H1 (cell line): Measurements from ENCODE around the gene CCNT2. TPM values are rescaled to one million over a fixed set of nuclear protein-coding genes. Genes with fewer than 3 reads are reported as not detected.

Source experiments
- CTCF ChIA-PET: fragments of 300-600 bp; sonication (Branson Sonifier 250); formaldehyde crosslinking; loops from one replicate; lab custom pipeline; 2021; ENCODE audit not compliant: partially characterized antibody; lab: Charles Lee
- POLR2A ChIA-PET: fragments of 300-600 bp; sonication (Branson Sonifier 250); formaldehyde crosslinking; loops from one replicate; lab custom pipeline; 2021; ENCODE audit warnings: inconsistent platforms; ENCODE audit not compliant: partially characterized antibody; lab: Charles Lee
- DNase-seq, 2 experiments: peaks; one replicate each; pipeline versions ENCODE4 v3.0.0 to v3.0.0-alpha.2; 2010 to 2022; ENCODE audit warnings: low spot score in 2 of 2, low read depth in 1 of 2, mixed read lengths in 1 of 2
- FAIRE-seq: peaks from 2 replicates; lab custom pipeline; 2011; peaks lifted over from hg19 to GRCh38; lab: Jason Lieb, UNC
- H2AFZ ChIP-seq: 2 replicates; pipeline ENCODE4 v1.8.1; 2012; ENCODE audit warnings: low read length, inconsistent platforms
- H2AK5ac ChIP-seq: 2 replicates; pipeline ENCODE4 v1.6.1; 2013; ENCODE audit warnings: low read depth, low read length
- H2BK120ac ChIP-seq: replicated peaks from 2 replicates; pipeline ENCODE3; 2013; ENCODE audit warnings: low read depth, low read length, inconsistent platforms
- H2BK12ac ChIP-seq: 2 replicates; pipeline ENCODE4 v1.6.1; 2013; ENCODE audit warnings: low read depth, low read length
- H2BK15ac ChIP-seq: 2 replicates; pipeline ENCODE4 v1.6.1; 2013; ENCODE audit warnings: low read length
- H2BK20ac ChIP-seq: 2 replicates; pipeline ENCODE4 v1.6.1; 2013; ENCODE audit warnings: low read length
- H2BK5ac ChIP-seq: 2 replicates; pipeline ENCODE4 v1.6.1; 2013; ENCODE audit warnings: low read depth, low read length
- H3K14ac ChIP-seq: 2 replicates; pipeline ENCODE4 v1.6.1; 2013; ENCODE audit warnings: inconsistent platforms; ENCODE audit not compliant: insufficient read length
- H3K18ac ChIP-seq: 2 replicates; pipeline ENCODE4 v1.6.1; 2013; ENCODE audit warnings: low read length; ENCODE audit errors: extremely low read depth
- H3K23ac ChIP-seq: 2 replicates; pipeline ENCODE4 v1.6.1; 2013; ENCODE audit warnings: inconsistent platforms; ENCODE audit not compliant: insufficient read length
- H3K23me2 ChIP-seq: 2 replicates; pipeline ENCODE4 v1.6.1; 2013; ENCODE audit warnings: low read depth, low read length
- H3K27ac ChIP-seq: 2 replicates; pipeline ENCODE4 v1.6.1; 2011; ENCODE audit warnings: low read depth, low read length, inconsistent platforms
- H3K27me3 ChIP-seq, 4 experiments: replicated peaks in 1 of 4; 1 replicate in 1 of 4; 2 replicates in 3 of 4; pipeline versions ENCODE4 v1.6.1 to v1.8.1; 2011 to 2013; ENCODE audit warnings: low read length in 3 of 4, mild to moderate bottlenecking in 3 of 4, inconsistent platforms in 2 of 4, mixed read lengths in 2 of 4, moderate library complexity in 1 of 4; ENCODE audit not compliant: control insufficient read depth in 3 of 4, insufficient read depth in 3 of 4; ENCODE audit errors: extremely low read depth in 1 of 4
- H3K36me3 ChIP-seq, 4 experiments: 2 replicates each; pipeline versions ENCODE4 v1.6.1 to v1.8.1; 2011 to 2013; ENCODE audit warnings: mild to moderate bottlenecking in 4 of 4, low read length in 3 of 4, moderate library complexity in 2 of 4, control low read depth in 1 of 4, inconsistent platforms in 1 of 4; ENCODE audit not compliant: insufficient read depth in 4 of 4, control insufficient read depth in 2 of 4
- H3K4ac ChIP-seq: replicated peaks from 2 replicates; pipeline ENCODE3; 2013; ENCODE audit warnings: low read length, low read depth, mixed read lengths, inconsistent platforms; ENCODE audit not compliant: insufficient read length
- H3K4me1 ChIP-seq, 4 experiments: replicated peaks in 1 of 4; 1 replicate in 1 of 4; 2 replicates in 3 of 4; pipeline versions ENCODE4 v1.6.1 to v1.8.1; 2011 to 2013; ENCODE audit warnings: low read length in 3 of 4, inconsistent platforms in 2 of 4, mixed read lengths in 1 of 4; ENCODE audit not compliant: insufficient read depth in 4 of 4, control insufficient read depth in 3 of 4
- H3K4me2 ChIP-seq, 2 experiments: 2 replicates each; pipeline versions ENCODE4 v1.6.1 to v1.8.1; 2011 to 2013; ENCODE audit warnings: low read depth in 2 of 2, low read length in 2 of 2, control low read depth in 1 of 2, inconsistent platforms in 1 of 2, mild to moderate bottlenecking in 1 of 2; ENCODE audit not compliant: insufficient read depth in 1 of 2
- H3K4me3 ChIP-seq, 4 experiments: fragments of 200-600, 300-600 bp in 1 of 4; sonication (generic), shearing (Covaris generic), sonication (Bioruptor Twin) in 1 of 4; 2 replicates each; pipeline versions ENCODE4 v1.5.1 to v1.8.1; 2011 to 2016; ENCODE audit warnings: low read length in 4 of 4, low read depth in 3 of 4, control low read depth in 2 of 4, inconsistent platforms in 2 of 4, mild to moderate bottlenecking in 2 of 4, mixed read lengths in 1 of 4, moderate library complexity in 1 of 4; ENCODE audit not compliant: insufficient read depth in 2 of 4; ENCODE audit errors: extremely low read depth in 1 of 4
- H3K56ac ChIP-seq: replicated peaks from 2 replicates; pipeline ENCODE3; 2013; ENCODE audit warnings: low read depth, mild to moderate bottlenecking, mixed read lengths, low read length, inconsistent platforms; ENCODE audit not compliant: insufficient read length
- H3K79me1 ChIP-seq: 2 replicates; pipeline ENCODE4 v1.6.1; 2013; ENCODE audit warnings: low read depth, low read length, control low read depth
- H3K79me2 ChIP-seq, 2 experiments: 2 replicates each; pipeline versions ENCODE4 v1.6.1 to v1.8.1; 2012 to 2013; ENCODE audit warnings: low read length in 2 of 2, mild to moderate bottlenecking in 2 of 2, inconsistent platforms in 1 of 2; ENCODE audit not compliant: insufficient read depth in 2 of 2, control insufficient read depth in 1 of 2
- H3K9ac ChIP-seq, 4 experiments: replicated peaks in 1 of 4; 1 replicate in 1 of 4; 2 replicates in 3 of 4; pipeline versions ENCODE4 v1.6.1 to v1.8.1; 2011 to 2013; ENCODE audit warnings: low read depth in 3 of 4, low read length in 3 of 4, control low read depth in 2 of 4, mild to moderate bottlenecking in 2 of 4, moderate library complexity in 2 of 4, inconsistent platforms in 1 of 4; ENCODE audit errors: extremely low read depth in 1 of 4
- H3K9me3 ChIP-seq, 2 experiments: 2 replicates each; pipeline versions ENCODE4 v1.6.1 to v1.8.1; 2012 to 2013; ENCODE audit warnings: mild to moderate bottlenecking in 2 of 2, moderate library complexity in 2 of 2, control low read depth in 1 of 2, inconsistent platforms in 1 of 2, low read depth in 1 of 2, low read length in 1 of 2, mixed read lengths in 1 of 2; ENCODE audit not compliant: insufficient read depth in 2 of 2
- H4K20me1 ChIP-seq, 2 experiments: replicated peaks in 1 of 2; 2 replicates each; pipeline versions ENCODE3 to v1.8.1; 2011 to 2013; ENCODE audit warnings: inconsistent platforms in 2 of 2, low read length in 2 of 2, mild to moderate bottlenecking in 1 of 2; ENCODE audit not compliant: insufficient read depth in 2 of 2, control insufficient read depth in 1 of 2
- H4K5ac ChIP-seq: 2 replicates; pipeline ENCODE4 v1.6.1; 2013; ENCODE audit warnings: low read length, low read depth, mixed read lengths, inconsistent platforms; ENCODE audit not compliant: insufficient read length
- H4K8ac ChIP-seq: 2 replicates; pipeline ENCODE4 v1.8.0; 2013; ENCODE audit warnings: mild to moderate bottlenecking, moderate library complexity, low read length, inconsistent platforms; ENCODE audit not compliant: insufficient read depth; ENCODE audit errors: extremely low read depth
- H4K91ac ChIP-seq: replicated peaks from 2 replicates; pipeline ENCODE3; 2013; ENCODE audit warnings: low read length, mixed read lengths, inconsistent platforms; ENCODE audit not compliant: insufficient read length
- ASH2L ChIP-seq: fragments of 200-600, 300-600 bp; sonication (generic); IDR thresholded peaks from one replicate; pipeline ENCODE4 v1.7.1; 2017; ENCODE audit warnings: low read length
- BRCA1 ChIP-seq: IDR thresholded peaks from 2 replicates; pipeline ENCODE4 v1.6.1; 2012; ENCODE audit warnings: low read depth, low read length, improper control_type of control experiment
- EGR1 ChIP-seq: IDR thresholded peaks from 2 replicates; pipeline ENCODE4 v1.6.1; 2011; ENCODE audit warnings: low read depth, low read length, borderline replicate concordance
- MAX ChIP-seq: IDR thresholded peaks from 2 replicates; pipeline ENCODE4 v1.6.1; 2012; ENCODE audit warnings: inconsistent platforms
- NANOG ChIP-seq: IDR thresholded peaks from 2 replicates; pipeline ENCODE4 v1.6.1; 2011; ENCODE audit warnings: low read length, low read depth, mild to moderate bottlenecking, inconsistent platforms; ENCODE audit not compliant: insufficient read depth, poor library complexity, severe bottlenecking
- POLR2A ChIP-seq, 2 experiments: IDR thresholded peaks; 1 replicate in 1 of 2; 2 replicates in 1 of 2; pipeline ENCODE4 v1.6.1; 2011; ENCODE audit warnings: low read depth in 2 of 2, low read length in 2 of 2, mild to moderate bottlenecking in 2 of 2; ENCODE audit errors: control extremely low read depth in 1 of 2
- POLR2AphosphoS5 ChIP-seq: IDR thresholded peaks from 2 replicates; pipeline ENCODE4 v1.6.1; 2011; ENCODE audit warnings: low read depth, low read length
- POU5F1 ChIP-seq: IDR thresholded peaks from 2 replicates; pipeline ENCODE4 v1.6.1; 2011; ENCODE audit warnings: low read depth, mild to moderate bottlenecking, low read length, moderate library complexity
- SIN3A ChIP-seq, 2 experiments: IDR thresholded peaks in 1 of 2; conservative IDR thresholded peaks in 1 of 2; 2 replicates each; pipeline ENCODE4 v1.6.1; 2011 to 2012; ENCODE audit warnings: low read length in 2 of 2, improper control_type of control experiment in 1 of 2, low read depth in 1 of 2, mild to moderate bottlenecking in 1 of 2
- SUZ12 ChIP-seq: fragments of 200-600 bp; sonication (generic); IDR thresholded peaks from 2 replicates; pipeline ENCODE4 v1.6.1; 2012; ENCODE audit warnings: mild to moderate bottlenecking, inconsistent platforms, low read length, moderate library complexity, mixed read lengths
- WGBS, 2 experiments: shearing (Covaris generic) in 1 of 2; methylation state at CpG; one replicate each; pipeline versions ENCODE4 v1.1.6 to v1.1.7; 2013 to 2015; ENCODE audit warnings: low lambda C conversion rate in 2 of 2, mixed read lengths in 2 of 2, inconsistent platforms in 1 of 2, low coverage in 1 of 2, missing lambda C conversion rate in 1 of 2; ENCODE audit not compliant: insufficient replicate concordance in 2 of 2, insufficient coverage in 1 of 2, insufficient read length in 1 of 2; ENCODE audit errors: extremely low coverage in 1 of 2, missing lambda C conversion rate in 1 of 2; 5-methylcytosine and 5-hydroxymethylcytosine counted together
- polyA plus RNA-seq, 7 experiments: library from polyadenylated mRNA; depleted of rRNA in 3 of 7; stranded (reverse) in 5 of 7; unstranded in 2 of 7; fragments of >200 nt in 5 of 7; fragments of 200-250 nt in 2 of 7; gene quantifications; 1 replicate in 5 of 7; 2 replicates in 1 of 7; 4 replicates in 1 of 7; pipeline versions ENCODE4 v1.2.1 to v1.2.3, GENCODE V29; 2011 to 2013; ENCODE audit warnings: missing spikeins in 2 of 7, mixed read lengths in 2 of 7
- total RNA-seq: library from RNA; stranded (reverse); fragmentation: NEBNext Ultra II Directional; extraction: Animal tissue kit (Norgen Biotek cat#: 25700); gene quantifications from 2 replicates; pipeline ENCODE4 v1.2.1, GENCODE V29; 2021

CCNT2 gene
- total and polyA plus RNA-seq, 2 of the 8 experiments (the other 6 are each of a cell fraction or from before 2014, with no cell fraction given) = 13.0 to 39.7 TPM

GRCh38 chr2:134919341-134920210 lies 954 bp downstream of the CCNT2 start:
- POLR2A ChIA-PET = interaction anchor here (0.6 to 2.2 kb wide), 5 partner anchors 8 to 612 kb away, joined by 3 to 10 read pairs (median 4); partner anchors contain the start of genes R3HDM1 and ZRANB3
- TF ChIP-seq POLR2A (IDR thresholded peaks at IDR 0.05; ENCODE audit: control extremely low read depth in 1 of 2, low read depth in 2 of 2, low read length in 2 of 2) (peak; percentile 61 to 71; a peak in 2 of 3 replicates), EGR1 (0 out of 2 replicates have a peak, but pooled peaks have one; percentile 3), POU5F1 (no peak), SUZ12 (no peak), BRCA1 (no peak), MAX (no peak; the same call in 1 of the 2 replicates), POLR2AphosphoS5 (0 out of 2 replicates have a peak, but pooled peaks have one; percentile 17), SIN3A (conservative IDR thresholded peaks at IDR 0.05 in 1 of 2, IDR thresholded peaks at IDR 0.05 in 1 of 2; ENCODE audit: low read depth in 1 of 2, low read length in 2 of 2) (0 out of 4 replicates have a peak, but pooled peaks of 1 of the 2 experiments have one; percentile 54), NANOG (no peak), ASH2L (peak; percentile 29)
- FAIRE-seq = no peak

More at GRCh38 chr2:134919341-134920210, 954 bp downstream of the CCNT2 start:
- Histone ChIP-seq H3K18ac (peak overlapping the region; percentile 40), H2BK15ac (no peak overlapping the region), H2BK12ac (no peak overlapping the region; the same call in 1 of the 2 replicates), H3K14ac (no peak overlapping the region), H2BK20ac (no peak overlapping the region), H3K27ac (peak overlapping the region; percentile 99), H3K9ac (peak overlapping the region; percentile 98 to 100 (median 99)), H4K5ac (peak overlapping the region; percentile 90), H2BK120ac (no peak overlapping the region), H4K91ac (no peak overlapping the region), H3K79me1 (no peaks in the 10 kb centered on the region), H3K79me2 (peaks cover 26 to 59% of the 10 kb centered on the region in 2 experiments), H3K4me3 (peak overlapping the region; percentile 79 to 99 (median 99)), H2BK5ac (peak overlapping the region; percentile 98), H3K56ac (peak overlapping the region; percentile 42), H3K9me3 (no peaks in the 10 kb centered on the region), H4K8ac (peak overlapping the region; percentile 99; the same call in 1 of the 2 replicates), H3K36me3 (peaks cover 0 to 3% (median 0%) of the 10 kb centered on the region in 4 experiments; a peak in 2 of 8 replicates), H3K23me2 (no peaks in the 10 kb centered on the region; the same call in 1 of the 2 replicates), H4K20me1 (peaks cover 4 to 6% of the 10 kb centered on the region in 2 experiments), H3K4me2 (peak overlapping the region; percentile 62 to 79), H3K4me1 (peaks cover 0 to 5% (median 1%) of the 10 kb centered on the region in 4 experiments; a peak in 2 of 7 replicates), H2AK5ac (no peak overlapping the region), H3K23ac (no peak overlapping the region), H3K4ac (no peak overlapping the region), H2AFZ (no peak overlapping the region), H3K27me3 (no peaks in the 10 kb centered on the region)
- CTCF ChIA-PET = no interaction called here
- 3% methylated on average over 30 of the region's 30 CpGs; no CpG with 5 or more reads in 1 of the 2 experiments for WGBS, 2 experiments
- DNase-seq = no peak
